HepG2 (cell line): Measurements from ENCODE around the gene SH2D3C. TPM values are rescaled to one million over a fixed set of nuclear protein-coding genes. Genes with fewer than 3 reads are reported as not detected.

Experiments used
- ATAC-seq: fragments of 200-7000 bp; cut with Tn5 transposase; 3 replicates; pipeline ENCODE4 v1.9.1; 2020; ENCODE audit warnings: mild to moderate bottlenecking, moderate library complexity
- BruUV-seq: library from RNA; stranded (reverse); fragments of 400-500 nt; replicated peaks from 2 replicates; lab custom pipeline; 2021; lab: Mats Ljungman, UMichigan
- CTCF ChIA-PET: fragments of 300-600 bp; formaldehyde crosslinking; extraction: SDS; loops from one replicate; lab custom pipeline; 2021; ENCODE audit warnings: low total read pairs, inconsistent platforms, low intra/inter-chr PET ratio; lab: Yijun Ruan, JAX
- POLR2A ChIA-PET: fragments of 350-600 bp; sonication (Branson Sonifier 250); formaldehyde crosslinking; loops from one replicate; lab custom pipeline; 2020; ENCODE audit warnings: antibody characterized with exemption, inconsistent platforms; lab: Yijun Ruan, JAX
- DNase-seq: peaks from one replicate; pipeline ENCODE4 v3.0.0-alpha.2; 2015; ENCODE audit warnings: low spot score
- FAIRE-seq: peaks from 3 replicates; lab custom pipeline; 2011; peaks lifted over from hg19 to GRCh38; lab: Jason Lieb, UNC
- H2AFZ ChIP-seq: one replicate; pipeline ENCODE4 v1.6.1; 2011; ENCODE audit warnings: low read length, inconsistent platforms
- H3K27ac ChIP-seq: fragments of 300-600 bp; 3 replicates; pipeline ENCODE4 v1.8.0; 2011; ENCODE audit warnings: mixed run types, mild to moderate bottlenecking, mixed read lengths, low read length, inconsistent platforms; ENCODE audit not compliant: insufficient read depth; ENCODE audit errors: extremely low read length
- H3K27me3 ChIP-seq, 2 experiments: fragments of 200-600 bp in 1 of 2; 2 replicates in 1 of 2; 3 replicates in 1 of 2; pipeline versions ENCODE4 v1.6.0 to v1.8.0; 2011; ENCODE audit warnings: low read length in 2 of 2, mild to moderate bottlenecking in 2 of 2, moderate library complexity in 2 of 2, inconsistent platforms in 1 of 2; ENCODE audit not compliant: insufficient read depth in 2 of 2, control insufficient read depth in 1 of 2
- H3K36me3 ChIP-seq, 2 experiments: fragments of 200-600 bp in 1 of 2; replicated peaks in 1 of 2; 2 replicates in 1 of 2; 3 replicates in 1 of 2; pipeline versions ENCODE4 v1.5.1 to v1.8.0; 2011; ENCODE audit warnings: low read length in 2 of 2, inconsistent platforms in 1 of 2; ENCODE audit not compliant: insufficient read depth in 2 of 2, control insufficient read depth in 1 of 2
- H3K4me1 ChIP-seq: 2 replicates; pipeline ENCODE4 v1.5.1; 2012; ENCODE audit warnings: low read length, inconsistent platforms; ENCODE audit not compliant: insufficient read depth
- H3K4me2 ChIP-seq: 2 replicates; pipeline ENCODE4 v1.6.0; 2011; ENCODE audit warnings: low read depth, low read length, inconsistent platforms
- H3K4me3 ChIP-seq, 3 experiments: fragments of 200-600 bp in 1 of 3; sonication (generic), shearing (Covaris generic) in 1 of 3; replicated peaks in 1 of 3; 2 replicates each; pipeline ENCODE4 v1.5.1; 2011 to 2016; ENCODE audit warnings: low read length in 3 of 3, inconsistent platforms in 2 of 3, low read depth in 2 of 3, mild to moderate bottlenecking in 2 of 3, control low read depth in 1 of 3, mixed read lengths in 1 of 3; ENCODE audit not compliant: insufficient read depth in 1 of 3
- H3K79me2 ChIP-seq: one replicate; pipeline ENCODE4 v1.6.1; 2011; ENCODE audit warnings: low read length, inconsistent platforms; ENCODE audit not compliant: insufficient read depth
- H3K9ac ChIP-seq: 2 replicates; pipeline ENCODE4 v1.6.0; 2011; ENCODE audit warnings: mild to moderate bottlenecking, low read depth, low read length, inconsistent platforms; ENCODE audit not compliant: insufficient read depth
- H3K9me3 ChIP-seq: 2 replicates; pipeline ENCODE4 v1.5.1; 2012; ENCODE audit warnings: mild to moderate bottlenecking, low read length
- H4K20me1 ChIP-seq: 2 replicates; pipeline ENCODE4 v1.6.0; 2011; ENCODE audit warnings: inconsistent platforms, mild to moderate bottlenecking, low read length, moderate library complexity; ENCODE audit not compliant: insufficient read depth
- ATM ChIP-seq: fragments of 450-650 bp; IDR thresholded peaks from 2 replicates; pipeline ENCODE4 v1.7.1; 2017; ENCODE audit warnings: mild to moderate bottlenecking, borderline replicate concordance
- CBX1 ChIP-seq: IDR thresholded peaks from one replicate; pipeline ENCODE4 v1.6.1; 2016; ENCODE audit warnings: antibody characterized with exemption, low read depth
- NFYB ChIP-seq: sonication (generic); formaldehyde crosslinking; IDR thresholded peaks from 2 replicates; pipeline ENCODE4 v1.4.0; 2020; ENCODE audit warnings: missing genetic modification reagents
- NFYC ChIP-seq: IDR thresholded peaks from 2 replicates; pipeline ENCODE4 v1.6.1; 2016; ENCODE audit warnings: missing genetic modification reagents, missing compliant biosample characterization
- RELA ChIP-seq: sonication (generic); formaldehyde crosslinking; IDR thresholded peaks from 2 replicates; pipeline ENCODE4 v1.4.0; 2020; ENCODE audit warnings: missing genetic modification reagents
- ZNF768 ChIP-seq: sonication (generic); formaldehyde crosslinking; IDR thresholded peaks from 2 replicates; pipeline ENCODE4 v1.4.0; 2020; ENCODE audit warnings: missing genetic modification reagents
- WGBS: methylation state at CpG from one replicate; pipeline ENCODE4 v1.1.6; 2017; ENCODE audit warnings: low lambda C conversion rate; 5-methylcytosine and 5-hydroxymethylcytosine counted together
- in situ Hi-C: cut with HindIII; loops from 2 replicates; pipeline ENCODE4 v1.10.0; 2017; ENCODE audit warnings: low pct_unique_long_range_greater_than_20kb; ENCODE audit not compliant: extremely low pct_ligation_motif_present
- intact Hi-C: fragments of 100-400 bp; cut with micrococcal nuclease; formaldehyde crosslinking; loops from one replicate; pipeline ENCODE4 v1.10.0; 2022; ENCODE audit not compliant: unreplicated experiment
- polyA plus RNA-seq, 8 experiments: library from polyadenylated mRNA; depleted of rRNA in 3 of 8; stranded (reverse) in 7 of 8; unstranded in 1 of 8; fragments of >200 nt; fragmentation: Illumina TruSeq in 4 of 8; extraction: Trizol in 4 of 8; gene quantifications; 2 replicates each; pipeline versions ENCODE4 v1.2.1 to v1.2.3, GENCODE V29; 2011 to 2016; ENCODE audit warnings: low read depth in 4 of 8, missing spikeins in 1 of 8, mixed read lengths in 1 of 8; ENCODE audit not compliant: insufficient read depth in 1 of 8
- total RNA-seq, 5 experiments: library from RNA; depleted of rRNA; stranded (reverse); fragments of >200 nt; fragmentation: Illumina TruSeq; extraction: Trizol; gene quantifications; 2 replicates each; pipeline ENCODE4 v1.2.3, GENCODE V29; 2016; ENCODE audit warnings: low read depth in 1 of 5
- TF ChIP-seq, protein P1 (sequence below): sonication (generic); formaldehyde crosslinking; IDR thresholded peaks from 2 replicates; pipeline ENCODE4 v1.4.0; 2020; ENCODE audit warnings: missing genetic modification reagents
- TF ChIP-seq, protein P2 (sequence below): sonication (generic); formaldehyde crosslinking; IDR thresholded peaks from 2 replicates; pipeline ENCODE4 v1.4.0; 2020; ENCODE audit warnings: missing genetic modification reagents

SH2D3C gene
- total and polyA plus RNA-seq, 2 of the 13 experiments (the other 11 are each of a cell fraction or from before 2014, with no cell fraction given), result not detected

DNA sequence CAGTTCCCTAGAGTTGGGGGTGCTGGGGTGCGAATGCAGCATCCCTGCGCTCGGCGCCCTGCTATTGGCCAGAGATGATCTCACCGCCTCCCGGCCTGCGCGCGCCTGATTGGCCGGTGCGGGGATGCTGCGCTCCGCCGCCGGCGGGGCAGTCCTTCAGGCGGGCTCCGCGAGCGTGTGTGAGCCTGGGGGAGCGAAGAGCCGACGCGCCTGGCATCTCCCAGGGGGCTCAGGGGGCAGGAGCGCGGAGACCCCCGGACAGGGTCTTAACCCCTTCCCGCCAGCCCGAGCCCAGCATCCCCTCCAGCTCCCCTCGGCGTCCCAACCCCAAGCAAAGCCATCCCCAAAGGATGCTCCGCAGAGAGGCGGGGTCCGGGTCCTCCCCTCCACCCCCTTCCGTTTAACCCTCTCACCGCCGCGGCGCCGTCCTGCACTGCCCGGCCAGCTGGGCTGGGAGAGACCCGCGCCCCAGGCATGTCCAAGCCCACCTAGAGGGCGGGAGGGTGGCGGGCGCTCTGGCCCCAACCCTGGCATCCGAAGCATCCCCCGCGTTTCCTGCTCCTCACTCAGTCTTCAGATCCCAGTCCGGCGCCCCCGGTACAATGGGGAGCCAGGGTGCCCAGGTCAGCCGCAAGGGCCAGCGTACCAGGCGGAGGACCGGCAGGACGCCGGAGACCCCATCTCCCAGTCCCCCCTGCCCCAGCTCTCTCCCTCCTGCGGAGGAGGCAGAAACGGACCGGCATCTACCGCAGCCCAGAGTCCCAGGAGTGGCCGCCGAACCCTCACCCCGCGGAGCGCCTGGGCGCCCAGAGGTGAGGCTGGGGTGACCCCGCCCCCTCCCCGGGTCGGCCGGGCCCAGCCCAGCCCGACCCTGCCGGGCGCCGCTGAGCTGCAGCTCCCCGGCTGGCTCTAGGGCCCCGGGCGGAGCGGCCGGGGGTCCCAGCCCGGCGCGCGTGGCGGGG lies 24.1 kb downstream of the SH2D3C start:
- Histone ChIP-seq H3K4me2 (no peak overlapping the region), H3K27me3 (peaks cover under 1 to 42% of the 10 kb centered on the region in 2 experiments; a peak in 3 of 5 replicates), H3K27ac (no peak overlapping the region), H3K4me3 (no peak overlapping the region), H3K36me3 (no peaks in the 10 kb centered on the region), H3K79me2 (no peaks in the 10 kb centered on the region), H3K9me3 (no peaks in the 10 kb centered on the region), H3K4me1 (no peaks in the 10 kb centered on the region), H2AFZ (no peak overlapping the region), H4K20me1 (no peaks in the 10 kb centered on the region), H3K9ac (no peak overlapping the region)
- DNase-seq (no peak), FAIRE-seq (no peak), ATAC-seq (peak; percentile 60)
- no TSS peak for BruUV-seq
- in situ Hi-C loops (no loop called here), intact Hi-C loops (no loop called here)
- 68% methylated on average over 6 of the region's 86 CpGs for WGBS
- ChIA-PET CTCF (no interaction called here), POLR2A (no interaction called here)
- no peak for TF ChIP-seq CBX1
- TF ChIP-seq RELA, result no peak
- TF ChIP-seq, protein P1, sequence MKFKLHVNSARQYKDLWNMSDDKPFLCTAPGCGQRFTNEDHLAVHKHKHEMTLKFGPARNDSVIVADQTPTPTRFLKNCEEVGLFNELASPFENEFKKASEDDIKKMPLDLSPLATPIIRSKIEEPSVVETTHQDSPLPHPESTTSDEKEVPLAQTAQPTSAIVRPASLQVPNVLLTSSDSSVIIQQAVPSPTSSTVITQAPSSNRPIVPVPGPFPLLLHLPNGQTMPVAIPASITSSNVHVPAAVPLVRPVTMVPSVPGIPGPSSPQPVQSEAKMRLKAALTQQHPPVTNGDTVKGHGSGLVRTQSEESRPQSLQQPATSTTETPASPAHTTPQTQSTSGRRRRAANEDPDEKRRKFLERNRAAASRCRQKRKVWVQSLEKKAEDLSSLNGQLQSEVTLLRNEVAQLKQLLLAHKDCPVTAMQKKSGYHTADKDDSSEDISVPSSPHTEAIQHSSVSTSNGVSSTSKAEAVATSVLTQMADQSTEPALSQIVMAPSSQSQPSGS, result peak; percentile 38; the same call in 1 of the 2 replicates
- TF ChIP-seq ATM, result no peak
- TF ChIP-seq NFYC (CRISPR knock-in tag), result peak; percentile 63
- TF ChIP-seq NFYB (CRISPR knock-in tag), result peak; percentile 53

DNA sequence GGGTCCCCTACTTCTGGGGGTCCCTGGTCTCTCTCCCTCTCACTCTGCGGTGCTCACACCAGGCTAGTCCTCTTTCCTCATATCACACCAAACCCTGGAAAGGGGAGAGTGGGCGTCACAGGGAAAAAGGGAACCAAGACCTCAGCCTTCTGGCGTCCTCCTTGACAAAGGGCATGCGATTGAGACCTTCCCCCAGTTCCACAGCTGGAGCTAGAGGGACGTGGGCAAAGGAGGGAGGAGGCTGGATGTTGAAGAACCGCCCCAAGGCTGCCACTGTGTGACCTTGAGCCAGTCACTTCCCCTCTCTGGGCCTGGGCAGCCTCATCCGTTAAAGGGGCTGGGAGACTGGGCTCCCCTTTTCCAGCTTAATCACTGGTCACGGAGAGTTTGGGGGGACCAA lies 24.8 kb downstream of the SH2D3C start:
- intact Hi-C loops, result no loop called here
- DNase-seq (no peak), ATAC-seq (no peak), FAIRE-seq (no peak)
- in situ Hi-C loops, result no loop called here
- no peaks in the 10 kb centered on the region for H3K36me3 ChIP-seq
- H2AFZ ChIP-seq, result no peak overlapping the region
- peak; percentile 65; the same call in 1 of the 2 replicates for TF ChIP-seq ZNF768
- TF ChIP-seq, protein P2, sequence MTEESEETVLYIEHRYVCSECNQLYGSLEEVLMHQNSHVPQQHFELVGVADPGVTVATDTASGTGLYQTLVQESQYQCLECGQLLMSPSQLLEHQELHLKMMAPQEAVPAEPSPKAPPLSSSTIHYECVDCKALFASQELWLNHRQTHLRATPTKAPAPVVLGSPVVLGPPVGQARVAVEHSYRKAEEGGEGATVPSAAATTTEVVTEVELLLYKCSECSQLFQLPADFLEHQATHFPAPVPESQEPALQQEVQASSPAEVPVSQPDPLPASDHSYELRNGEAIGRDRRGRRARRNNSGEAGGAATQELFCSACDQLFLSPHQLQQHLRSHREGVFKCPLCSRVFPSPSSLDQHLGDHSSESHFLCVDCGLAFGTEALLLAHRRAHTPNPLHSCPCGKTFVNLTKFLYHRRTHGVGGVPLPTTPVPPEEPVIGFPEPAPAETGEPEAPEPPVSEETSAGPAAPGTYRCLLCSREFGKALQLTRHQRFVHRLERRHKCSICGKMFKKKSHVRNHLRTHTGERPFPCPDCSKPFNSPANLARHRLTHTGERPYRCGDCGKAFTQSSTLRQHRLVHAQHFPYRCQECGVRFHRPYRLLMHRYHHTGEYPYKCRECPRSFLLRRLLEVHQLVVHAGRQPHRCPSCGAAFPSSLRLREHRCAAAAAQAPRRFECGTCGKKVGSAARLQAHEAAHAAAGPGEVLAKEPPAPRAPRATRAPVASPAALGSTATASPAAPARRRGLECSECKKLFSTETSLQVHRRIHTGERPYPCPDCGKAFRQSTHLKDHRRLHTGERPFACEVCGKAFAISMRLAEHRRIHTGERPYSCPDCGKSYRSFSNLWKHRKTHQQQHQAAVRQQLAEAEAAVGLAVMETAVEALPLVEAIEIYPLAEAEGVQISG (CRISPR knock-in tag), result no peak
- H3K27me3 ChIP-seq, result peaks cover 3 to 43% of the 10 kb centered on the region in 2 experiments; a peak in 3 of 5 replicates
- H4K20me1 ChIP-seq, result no peaks in the 10 kb centered on the region
- H3K4me1 ChIP-seq, result no peaks in the 10 kb centered on the region
- no peaks in the 10 kb centered on the region for H3K9me3 ChIP-seq
- no peak overlapping the region for H3K4me3 ChIP-seq
- no peak overlapping the region for H3K27ac ChIP-seq
- H3K9ac ChIP-seq, result no peak overlapping the region
- H3K79me2 ChIP-seq, result no peaks in the 10 kb centered on the region
- WGBS, result 2% methylated on average over 6 of the region's 8 CpGs
- POLR2A ChIA-PET, result no interaction called here
- H3K4me2 ChIP-seq, result no peak overlapping the region
- CTCF ChIA-PET, result no interaction called here
- no TSS peak for BruUV-seq
